Body of pancreas (tissue), 4 donors: ENCODE results near the gene WBP11. TPM values are rescaled to one million over a fixed set of nuclear protein-coding genes. Genes with fewer than 3 reads are reported as not detected.

ENCODE experiments used
- ATAC-seq: fragments of 150-250 bp; one replicate; pipeline ENCODE4 v1.9.1; 2016
- DNase-seq, 4 donors: peaks; one replicate each; pipeline ENCODE4 v3.0.0-alpha.2; 2019
- H3K27ac ChIP-seq, 4 donors: fragments of 200-600 bp; sonication (generic); 1 replicate in 3 of 4; 2 replicates in 1 of 4; pipeline versions ENCODE4 v1.5.1 to v1.6.1; 2016 to 2019; ENCODE audit warnings: mild to moderate bottlenecking in 1 of 4, mixed read lengths in 1 of 4, moderate library complexity in 1 of 4
- H3K27me3 ChIP-seq, 2 donors: fragments of 200-600 bp; sonication (generic); one replicate each; pipeline ENCODE4 v1.6.0; 2016; ENCODE audit warnings: mild to moderate bottlenecking in 1 of 2
- H3K36me3 ChIP-seq, 2 donors: fragments of 200-600 bp; sonication (generic); replicated peaks in 1 of 2; 2 replicates each; pipeline ENCODE4 v1.5.1; 2016; ENCODE audit warnings: low read depth in 2 of 2; ENCODE audit not compliant: insufficient read depth in 1 of 2
- H3K4me1 ChIP-seq: fragments of 200-600 bp; sonication (generic); one replicate; pipeline ENCODE4 v1.6.0; 2016
- H3K4me3 ChIP-seq, 2 donors: fragments of 200-600 bp; sonication (generic); 1 replicate in 1 of 2; 2 replicates in 1 of 2; pipeline ENCODE4 v1.5.1; 2016 to 2019
- H3K9me3 ChIP-seq, 3 donors: fragments of 200-600 bp; sonication (generic); 1 replicate in 2 of 3; 2 replicates in 1 of 3; pipeline ENCODE4 v1.5.1; 2016
- POLR2A ChIP-seq, 3 donors: fragments of 450-650 bp; IDR thresholded peaks; one replicate each; pipeline ENCODE4 v1.6.1; 2016; ENCODE audit warnings: antibody characterized with exemption in 3 of 3, mild to moderate bottlenecking in 2 of 3
- WGBS, 2 donors: methylation state at CpG; one replicate each; pipeline ENCODE4 v1.1.5; 2017; 5-methylcytosine and 5-hydroxymethylcytosine counted together
- intact Hi-C: fragments of 100-400 bp; cut with DNase I; formaldehyde crosslinking; loops from one replicate; pipeline ENCODE4 v1.15.1; 2023
- total RNA-seq, 2 donors: library from RNA; depleted of rRNA; stranded (reverse); fragments of >200 nt; gene quantifications; one replicate each; pipeline ENCODE4 v1.1.0, GENCODE V29; 2016
- TF ChIP-seq, protein P1 (sequence below), 7 experiments: fragments of 450-650 bp in 4 of 7; fragments of 200-600 bp in 3 of 7; sonication (generic) in 3 of 7; IDR thresholded peaks; one replicate each; pipeline ENCODE4 v1.5.1; 2016 to 2019; ENCODE audit warnings: antibody characterized with exemption in 7 of 7

Gene WBP11
- total RNA-seq, 2 donors from 2014 or later: 8.6 to 14.8 TPM

DNA sequence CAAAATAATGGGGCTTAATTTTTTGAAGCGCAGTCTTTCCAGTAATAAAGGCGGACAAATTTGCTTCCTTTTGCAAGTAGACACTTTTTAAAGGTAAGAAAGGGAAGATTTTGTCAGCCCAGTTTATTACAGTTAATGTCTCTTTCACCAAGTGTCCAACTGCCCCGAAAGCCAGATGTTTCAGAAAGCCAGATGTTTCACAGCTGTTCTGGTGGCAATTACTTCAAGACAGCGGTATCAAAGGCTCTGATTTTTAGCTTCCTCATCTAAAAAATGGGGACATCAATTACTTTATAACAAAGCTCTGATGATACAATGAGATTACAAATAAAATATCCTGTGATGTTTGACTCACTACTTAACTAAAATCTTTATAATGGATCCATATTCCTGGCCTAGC lies 1.0 kb downstream of the WBP11 start:
- Histone ChIP-seq H3K27me3 (no peaks in the 10 kb centered on the region), H3K27ac (peak overlapping the region in 1 of 4 donors; percentile 91), H3K9me3 (no peaks in the 10 kb centered on the region), H3K4me1 (peaks cover 14% of the 10 kb centered on the region), H3K4me3 (peak overlapping the region in 1 of 2 donors; percentile 86), H3K36me3 (peaks cover 0 to 10% of the 10 kb centered on the region in 2 donors)
- WGBS, 2 donors: 58 to 61% methylated on average over 4 of the region's 4 CpGs
- ATAC-seq (no peak), DNase-seq (no peak)
- TF ChIP-seq, protein P1, sequence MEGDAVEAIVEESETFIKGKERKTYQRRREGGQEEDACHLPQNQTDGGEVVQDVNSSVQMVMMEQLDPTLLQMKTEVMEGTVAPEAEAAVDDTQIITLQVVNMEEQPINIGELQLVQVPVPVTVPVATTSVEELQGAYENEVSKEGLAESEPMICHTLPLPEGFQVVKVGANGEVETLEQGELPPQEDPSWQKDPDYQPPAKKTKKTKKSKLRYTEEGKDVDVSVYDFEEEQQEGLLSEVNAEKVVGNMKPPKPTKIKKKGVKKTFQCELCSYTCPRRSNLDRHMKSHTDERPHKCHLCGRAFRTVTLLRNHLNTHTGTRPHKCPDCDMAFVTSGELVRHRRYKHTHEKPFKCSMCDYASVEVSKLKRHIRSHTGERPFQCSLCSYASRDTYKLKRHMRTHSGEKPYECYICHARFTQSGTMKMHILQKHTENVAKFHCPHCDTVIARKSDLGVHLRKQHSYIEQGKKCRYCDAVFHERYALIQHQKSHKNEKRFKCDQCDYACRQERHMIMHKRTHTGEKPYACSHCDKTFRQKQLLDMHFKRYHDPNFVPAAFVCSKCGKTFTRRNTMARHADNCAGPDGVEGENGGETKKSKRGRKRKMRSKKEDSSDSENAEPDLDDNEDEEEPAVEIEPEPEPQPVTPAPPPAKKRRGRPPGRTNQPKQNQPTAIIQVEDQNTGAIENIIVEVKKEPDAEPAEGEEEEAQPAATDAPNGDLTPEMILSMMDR (IDR thresholded peaks at IDR 0.05): no peak
- TF ChIP-seq POLR2A (IDR thresholded peaks at IDR 0.05): no peak
- intact Hi-C loops: no loop called here

DNA sequence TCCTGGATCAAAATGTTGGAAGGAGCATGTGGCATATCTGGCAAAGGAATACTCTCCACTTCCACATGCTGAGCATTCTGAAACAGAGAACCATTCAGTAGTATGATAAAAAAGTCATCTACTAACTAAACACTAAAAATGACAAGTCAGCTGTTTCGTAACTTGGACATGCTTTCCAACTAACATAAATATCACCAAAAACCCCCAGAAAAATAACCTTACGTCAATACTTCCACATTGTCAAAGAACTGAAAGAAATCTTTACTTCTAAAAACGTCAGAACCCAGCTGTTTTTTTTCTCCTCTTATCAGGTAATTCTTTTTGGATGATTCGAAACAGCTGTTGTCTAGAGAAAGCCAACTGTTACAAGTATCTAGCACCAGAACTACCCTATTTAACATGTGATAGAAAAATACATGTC lies 8.2 kb downstream of the WBP11 start:
- no peaks in the 10 kb centered on the region for H3K9me3 ChIP-seq
- no peak overlapping the region for H3K27ac ChIP-seq
- no peaks in the 10 kb centered on the region for H3K27me3 ChIP-seq
- no peak for TF ChIP-seq POLR2A (IDR thresholded peaks at IDR 0.05)
- TF ChIP-seq, protein P1 (IDR thresholded peaks at IDR 0.05): no peak
- 59 to 60% methylated on average over 4 of the region's 4 CpGs for WGBS, 2 donors
- DNase-seq (no peak), ATAC-seq (no peak)
- no peaks in the 10 kb centered on the region for H3K4me1 ChIP-seq
- no peak overlapping the region for H3K4me3 ChIP-seq
- H3K36me3 ChIP-seq: peaks cover 8 to 32% of the 10 kb centered on the region in 2 donors
- intact Hi-C loops: no loop called here

DNA sequence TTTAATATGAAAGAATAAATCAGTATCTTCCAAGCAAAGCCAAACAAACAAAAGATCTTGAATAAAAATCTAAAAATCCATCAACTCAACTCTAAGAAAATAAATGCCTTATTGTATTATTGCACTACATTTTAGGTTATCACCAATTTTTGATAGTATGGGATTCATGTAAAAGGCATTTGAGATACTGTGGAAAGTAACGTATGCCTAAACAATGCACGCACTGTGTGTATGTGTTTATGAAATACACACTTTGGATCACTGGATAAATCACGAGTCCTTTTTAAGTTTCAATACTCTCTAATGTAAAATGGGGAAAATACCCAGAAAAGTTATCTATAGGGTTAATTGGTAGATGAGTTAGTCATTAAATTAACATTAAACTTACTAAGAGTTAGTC lies 17.7 kb downstream of the WBP11 start:
- ATAC-seq (no peak), DNase-seq (no peak)
- no peaks in the 10 kb centered on the region for H3K27me3 ChIP-seq
- H3K36me3 ChIP-seq: peaks cover 13 to 21% of the 10 kb centered on the region in 2 donors
- no peak overlapping the region for H3K27ac ChIP-seq
- H3K4me3 ChIP-seq: no peak overlapping the region
- TF ChIP-seq POLR2A (IDR thresholded peaks at IDR 0.05): no peak
- TF ChIP-seq, protein P1 (IDR thresholded peaks at IDR 0.05): no peak
- no peaks in the 10 kb centered on the region for H3K9me3 ChIP-seq
- WGBS, 2 donors: 93 to 95% methylated on average over 3 of the region's 3 CpGs
- no peaks in the 10 kb centered on the region for H3K4me1 ChIP-seq
- intact Hi-C loops: no loop called here

DNA sequence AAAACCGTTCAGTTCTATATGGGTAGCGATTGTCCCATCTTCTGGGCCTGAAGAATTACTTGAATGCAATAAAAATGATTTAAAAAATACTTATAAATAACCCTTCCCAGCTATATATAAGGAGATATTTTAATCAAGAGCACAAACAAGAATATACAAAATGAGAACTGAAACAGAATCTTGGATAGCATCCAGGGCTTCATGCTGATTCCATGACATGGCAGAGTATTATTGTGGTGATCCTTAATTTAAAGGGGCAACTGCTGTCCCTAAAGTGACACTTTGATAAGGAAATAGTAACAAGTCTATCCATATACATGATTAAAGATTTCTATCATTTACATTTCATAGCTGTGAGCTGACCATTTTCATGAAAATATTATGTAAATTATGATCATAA lies 18.8 kb downstream of the WBP11 start:
- H3K4me3 ChIP-seq: no peak overlapping the region
- no peak overlapping the region for H3K27ac ChIP-seq
- H3K27me3 ChIP-seq: no peaks in the 10 kb centered on the region
- H3K36me3 ChIP-seq: peaks cover 13% of the 10 kb centered on the region in 2 donors
- no peak for DNase-seq
- 95 to 100% methylated on average over 2 of the region's 2 CpGs for WGBS, 2 donors
- intact Hi-C loops: no loop called here
- TF ChIP-seq POLR2A (IDR thresholded peaks at IDR 0.05): no peak
- TF ChIP-seq, protein P1 (IDR thresholded peaks at IDR 0.05): no peak
- no peak for ATAC-seq
- H3K4me1 ChIP-seq: no peaks in the 10 kb centered on the region
- no peaks in the 10 kb centered on the region for H3K9me3 ChIP-seq

DNA sequence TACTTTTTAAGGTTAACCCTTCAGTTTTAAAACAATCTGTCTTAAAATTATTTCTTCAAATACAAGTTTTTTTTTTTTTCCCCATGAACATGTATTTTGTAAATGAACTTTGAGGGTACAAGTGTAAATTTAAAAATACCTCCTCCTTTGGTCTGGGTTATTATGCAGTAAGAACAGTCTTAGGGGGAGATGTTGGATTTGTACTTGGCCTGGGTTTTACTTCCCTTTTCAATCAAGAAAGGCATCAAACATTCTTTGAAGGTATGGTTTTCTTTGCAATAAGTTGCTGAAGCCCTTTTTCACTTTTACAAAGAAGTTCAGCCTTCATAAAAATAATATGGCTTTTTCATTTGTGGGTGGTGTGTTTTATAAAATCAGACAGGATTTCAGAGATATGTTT lies 20.5 kb downstream of the WBP11 start:
- Histone ChIP-seq H3K36me3 (peaks cover 0 to 9% of the 10 kb centered on the region in 2 donors), H3K9me3 (no peaks in the 10 kb centered on the region), H3K27ac (no peak overlapping the region), H3K4me3 (no peak overlapping the region), H3K4me1 (no peaks in the 10 kb centered on the region), H3K27me3 (no peaks in the 10 kb centered on the region)
- ATAC-seq: no peak
- DNase-seq: no peak
- no peak for TF ChIP-seq POLR2A (IDR thresholded peaks at IDR 0.05)
- TF ChIP-seq, protein P1 (IDR thresholded peaks at IDR 0.05): no peak
- intact Hi-C loops: no loop called here
